HG03469 (cell line): ENCODE data around the gene KRTAP10-6.
"Not testable (repeated sequence)": the region's sequence is repeated elsewhere in the genome, so short reads cannot be mapped to it uniquely, and the experiment has no call there.

Experiments
- ATAC-seq: cut with Tn5 transposase; IDR thresholded peaks from one replicate; pipeline ENCODE4 v1.9.1; 2021; ENCODE audit warnings: mild to moderate bottlenecking, moderate library complexity, moderate number of reproducible peaks; ENCODE audit not compliant: unreplicated experiment

The KRTAP10-6 gene

GRCh38 chr21:44618504-44618903, 26.2 kb upstream of the KRTAP10-6 start:
- ATAC-seq: no peak

DNA sequence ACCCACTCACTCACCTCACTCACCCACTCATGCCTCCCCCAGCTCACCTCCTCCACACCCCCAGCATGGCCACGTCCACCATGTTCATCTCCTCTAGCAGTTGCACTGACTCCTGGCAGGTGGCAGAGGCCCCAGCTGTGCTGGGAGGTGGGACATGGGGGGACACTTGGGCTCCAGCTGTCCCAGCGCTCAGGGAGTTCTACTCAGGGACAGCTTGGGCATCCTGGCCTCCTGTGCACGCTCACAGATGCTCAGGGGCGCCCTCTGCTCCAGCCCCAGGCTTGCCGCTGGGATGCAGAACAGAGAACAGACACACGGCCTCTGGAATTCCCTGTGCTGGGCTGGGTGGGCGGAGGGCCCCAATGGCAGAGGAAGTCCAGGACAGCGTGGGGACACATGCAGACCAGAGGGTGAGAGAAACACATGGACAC, 24.8 kb upstream of the KRTAP10-6 start:
- no peak for ATAC-seq

DNA sequence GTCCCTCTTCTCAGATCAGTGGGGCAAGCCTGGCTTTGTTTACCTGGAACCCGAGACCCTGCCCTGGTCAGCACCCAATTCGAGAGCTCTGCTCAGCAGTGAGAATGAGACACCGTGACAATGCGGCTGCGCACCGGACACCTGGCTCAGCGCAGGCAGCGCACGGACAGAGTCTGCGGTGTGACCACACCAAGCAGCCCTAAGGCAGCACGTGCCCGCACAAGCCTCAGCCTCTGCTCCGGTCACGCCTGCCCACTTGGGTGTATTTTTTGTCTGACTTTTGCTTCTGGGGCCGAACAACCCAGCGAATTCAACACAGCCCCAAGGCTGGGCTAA, 24.3 kb upstream of the KRTAP10-6 start:
- ATAC-seq: no peak

GRCh38 chr21:44615911-44616590, 23.7 kb upstream of the KRTAP10-6 start:
- no peak for ATAC-seq

DNA sequence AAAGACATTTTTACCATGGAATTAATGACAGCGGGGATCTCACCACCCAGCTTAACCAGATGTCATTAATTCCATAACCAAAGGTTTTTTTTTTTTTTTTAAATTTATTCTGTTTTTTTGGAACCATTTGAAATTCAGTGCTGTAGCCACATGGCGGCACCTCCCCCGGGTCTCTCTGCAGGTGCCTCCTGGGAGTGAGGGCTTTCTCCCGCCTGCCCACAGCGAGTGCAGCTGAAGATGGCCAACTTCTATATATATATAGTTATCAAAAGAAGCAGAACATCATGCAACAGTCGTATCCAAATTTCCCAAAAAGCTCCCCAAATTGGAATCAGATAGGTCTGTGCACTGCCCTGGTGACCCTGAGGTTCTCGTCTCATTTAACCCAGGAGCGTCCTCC, 23.2 kb upstream of the KRTAP10-6 start:
- ATAC-seq: no peak

- ATAC-seq: no peak
Measured at GRCh38 chr21:44614961-44615391, 22.7 kb upstream of the KRTAP10-6 start.

DNA sequence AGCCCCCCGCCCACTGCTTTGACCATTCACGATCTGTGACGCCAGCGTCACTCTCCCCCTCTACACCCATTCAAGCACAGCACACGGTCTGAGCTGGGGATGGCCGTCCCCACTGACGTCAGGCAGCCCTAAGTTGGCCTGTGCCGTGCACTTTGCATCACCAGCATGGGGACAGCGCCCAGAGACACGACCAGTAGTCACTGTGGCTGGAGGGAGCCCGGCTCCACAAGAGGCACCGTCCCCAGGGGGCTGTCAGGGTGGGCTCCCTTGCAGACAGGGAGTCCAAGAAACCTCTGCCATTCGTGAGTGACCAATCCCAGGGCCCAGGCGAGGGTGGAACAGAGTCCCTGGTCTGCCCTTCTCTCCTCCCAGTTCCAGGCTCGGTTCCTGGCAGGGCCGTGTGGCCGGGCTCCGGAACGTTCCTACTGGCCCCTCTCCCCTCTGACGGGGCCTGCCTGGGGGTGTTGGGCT, 21.9 kb upstream of the KRTAP10-6 start:
- no peak for ATAC-seq

DNA sequence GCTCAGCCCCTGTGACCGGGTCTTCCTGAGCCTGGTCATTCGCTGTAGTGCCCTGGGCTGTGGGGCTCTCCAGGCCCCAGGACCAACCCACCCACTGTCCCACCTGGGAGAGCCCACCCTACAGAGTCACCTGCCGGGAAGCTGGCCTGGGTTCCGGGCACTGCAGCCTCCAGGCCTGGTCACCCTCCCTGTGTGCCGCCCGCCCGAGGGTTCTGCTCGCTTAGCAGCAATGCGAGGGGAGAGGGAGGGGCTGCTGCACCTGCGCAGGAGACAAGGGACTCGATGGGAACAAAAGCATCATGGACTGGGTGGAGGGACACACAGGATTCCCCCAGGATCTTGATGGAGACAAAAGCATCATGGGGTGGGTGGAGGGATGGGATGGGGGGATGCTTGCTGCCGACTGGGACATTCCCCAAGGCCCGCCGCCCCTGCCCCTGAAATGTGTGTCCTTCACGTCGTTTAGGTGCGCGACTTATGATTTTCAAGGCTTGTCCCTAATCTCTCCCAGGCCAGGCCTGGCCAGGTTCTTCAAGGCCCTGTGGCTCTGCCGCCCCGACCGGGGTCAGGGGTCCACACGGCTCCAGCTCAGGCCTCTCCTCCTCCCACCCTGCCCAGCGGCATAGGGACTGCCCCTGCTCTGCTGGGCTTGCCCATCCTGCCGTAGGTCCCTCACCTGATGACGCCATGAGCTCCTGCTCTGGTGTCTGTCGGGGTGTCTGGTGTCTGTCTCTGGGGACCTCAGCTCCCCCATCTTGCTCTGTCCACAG, 21.3 kb upstream of the KRTAP10-6 start:
- ATAC-seq: no peak

- no peak for ATAC-seq
Measured at GRCh38 chr21:44612669-44613229, 20.4 kb upstream of the KRTAP10-6 start.

DNA sequence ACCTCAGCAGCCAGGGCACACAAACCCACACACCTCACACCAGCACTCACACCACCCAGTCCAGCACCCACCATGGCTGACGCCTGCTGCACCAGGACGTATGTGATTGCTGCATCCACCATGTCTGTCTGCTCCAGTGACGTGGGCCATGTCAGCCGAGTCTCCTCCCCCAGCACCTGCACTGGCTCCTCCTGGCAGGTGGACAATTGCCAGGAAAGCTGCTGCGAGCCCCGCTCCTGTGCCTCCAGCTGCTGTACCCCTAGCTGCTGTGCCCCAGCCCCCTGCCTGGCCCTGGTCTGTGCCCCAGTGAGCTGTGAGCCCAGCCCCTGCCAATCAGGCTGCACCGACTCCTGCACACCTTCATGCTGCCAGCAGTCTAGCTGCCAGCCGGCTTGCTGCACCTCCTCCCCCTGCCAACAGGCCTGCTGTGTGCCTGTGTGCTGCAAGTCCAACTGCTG, 19.8 kb upstream of the KRTAP10-6 start, which contains the start of gene KRTAP10-8:
Gene KRTAP10-8 (plus strand): TSS at position 51 of the 458 bp plus-strand sequence. CDS start 22 bp downstream, at position 73.
- no peak for ATAC-seq

DNA sequence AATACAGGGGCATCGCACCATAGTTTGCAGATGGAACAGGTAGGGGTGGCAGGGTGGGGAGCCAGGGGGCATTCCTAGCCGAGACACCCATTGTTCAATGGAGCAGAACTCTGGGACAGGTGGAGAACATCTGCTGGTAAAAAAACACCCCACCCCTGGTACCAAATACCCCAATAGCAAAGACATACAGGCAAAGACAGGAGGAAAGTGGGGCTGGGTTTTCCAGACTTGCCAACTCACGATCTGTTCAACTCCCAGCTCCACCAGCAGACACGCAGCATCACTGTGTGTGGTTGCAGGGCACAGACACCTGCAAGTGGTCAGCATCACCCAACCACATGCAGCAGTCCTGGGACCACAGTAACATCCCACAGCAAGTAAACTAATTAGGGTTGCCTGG, 19.2 kb upstream of the KRTAP10-6 start:
- no peak for ATAC-seq

DNA sequence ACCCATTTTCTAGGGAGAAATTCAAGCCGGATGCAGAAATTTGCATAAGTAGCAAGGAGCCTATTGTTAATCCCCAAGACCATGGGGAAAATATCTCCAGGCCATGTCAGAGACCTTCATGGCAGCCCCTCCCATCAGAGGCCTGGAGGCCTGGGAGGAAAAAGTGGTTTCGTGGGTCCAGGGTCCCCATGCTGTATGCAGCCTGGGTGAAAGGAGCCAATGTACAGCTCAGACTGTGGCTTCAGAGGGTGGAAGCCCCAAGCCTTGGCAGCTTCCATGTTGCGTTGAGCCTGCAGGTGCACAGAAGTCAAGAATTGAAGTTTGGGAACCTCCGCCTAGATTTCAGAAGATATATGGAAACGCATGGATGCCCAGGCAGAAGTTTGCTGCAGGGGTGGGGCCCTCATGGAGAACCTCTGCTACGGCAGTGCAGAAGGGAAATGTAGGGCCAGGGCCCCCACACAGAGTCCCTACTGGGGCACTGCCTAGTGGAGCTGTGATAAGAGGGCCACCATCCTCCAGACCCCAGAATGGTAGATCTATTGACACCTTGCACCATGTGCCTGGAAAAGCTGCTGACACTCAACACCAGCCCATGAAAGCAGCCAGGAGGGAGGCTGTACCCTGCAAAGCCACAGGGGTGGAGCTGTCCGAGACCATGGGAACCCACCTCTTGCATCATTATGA, 18.0 kb upstream of the KRTAP10-6 start:
- not testable (repeated sequence) for ATAC-seq

GRCh38 chr21:44609193-44609592, 16.9 kb upstream of the KRTAP10-6 start:
- ATAC-seq: no peak

DNA sequence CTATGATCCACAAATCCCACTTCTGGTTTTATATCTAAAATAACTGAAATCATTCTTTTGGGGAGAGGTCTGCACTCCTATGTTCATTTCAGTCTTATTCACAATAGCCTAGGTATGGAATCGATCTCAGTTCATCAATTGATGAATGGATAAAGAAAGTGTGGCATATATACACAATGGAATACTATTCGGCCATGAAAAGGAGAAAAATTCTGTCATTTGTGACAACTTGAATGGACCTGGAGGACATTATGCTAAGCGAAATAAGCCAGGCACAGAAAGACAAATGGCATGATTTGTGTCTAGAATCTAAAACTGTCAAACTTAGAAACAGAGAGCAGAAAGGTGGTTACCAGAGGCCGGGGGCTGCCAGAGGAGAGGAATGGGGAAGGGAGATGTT, 14.2 kb upstream of the KRTAP10-6 start:
- ATAC-seq: no peak

DNA sequence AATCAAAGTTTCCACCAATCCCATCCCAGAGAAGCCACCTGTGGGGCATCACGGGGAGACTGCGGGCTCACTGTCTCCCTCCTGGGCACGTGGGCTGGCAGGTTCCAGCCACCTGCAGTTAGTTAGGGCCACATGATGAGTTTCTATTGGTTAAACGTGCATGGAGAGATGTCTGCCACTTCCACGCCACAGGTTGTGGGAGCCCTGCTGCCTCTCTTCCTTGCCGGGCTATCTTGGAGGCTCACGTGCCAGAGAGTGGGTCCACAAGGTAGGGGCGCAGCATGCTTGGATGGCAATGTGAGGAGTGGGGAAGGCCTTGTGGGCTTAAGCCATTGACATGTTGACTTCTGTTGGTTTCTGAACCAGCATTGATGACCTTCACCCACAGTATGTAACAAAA, 11.6 kb upstream of the KRTAP10-6 start:
- ATAC-seq: no peak

DNA sequence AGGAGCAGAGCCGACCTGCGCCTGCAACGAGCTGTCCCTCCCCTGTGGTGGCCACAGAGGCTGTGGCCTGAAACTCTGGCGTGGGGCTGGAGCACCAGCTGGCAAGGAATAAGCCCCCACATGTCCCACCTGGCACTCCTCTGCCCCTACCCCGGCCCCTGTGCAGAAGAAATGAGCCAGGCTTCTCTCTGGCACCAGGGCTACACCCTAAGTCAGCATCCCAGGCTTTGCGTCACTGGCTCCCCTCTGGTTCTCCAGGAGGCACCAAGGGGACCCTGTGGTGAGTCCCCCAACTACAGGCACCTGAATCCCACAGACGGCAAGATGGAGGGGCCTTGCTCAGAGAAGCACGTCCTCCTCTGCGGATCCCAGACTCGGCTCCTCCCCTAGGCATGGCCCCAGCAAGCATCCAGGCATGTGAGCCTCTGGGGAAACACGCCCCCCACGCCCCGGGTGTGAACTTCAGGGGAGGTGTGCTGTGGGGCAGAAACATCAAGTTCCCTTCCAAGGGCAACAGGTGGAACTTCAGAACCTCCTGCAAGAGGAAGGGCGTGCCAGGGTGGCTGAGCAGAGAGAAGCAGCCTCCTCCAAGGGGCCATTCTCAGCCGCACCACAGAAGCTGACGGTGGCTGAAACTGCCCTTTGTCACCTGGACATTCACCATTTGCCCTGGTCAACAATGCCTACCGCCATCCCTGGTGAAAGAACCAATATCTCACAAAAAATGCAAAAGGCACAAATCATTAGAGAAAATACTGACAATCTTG, 11.0 kb upstream of the KRTAP10-6 start:
- ATAC-seq: no peak

- no peak for ATAC-seq
Measured at GRCh38 chr21:44602463-44602850, 10.2 kb upstream of the KRTAP10-6 start.

DNA sequence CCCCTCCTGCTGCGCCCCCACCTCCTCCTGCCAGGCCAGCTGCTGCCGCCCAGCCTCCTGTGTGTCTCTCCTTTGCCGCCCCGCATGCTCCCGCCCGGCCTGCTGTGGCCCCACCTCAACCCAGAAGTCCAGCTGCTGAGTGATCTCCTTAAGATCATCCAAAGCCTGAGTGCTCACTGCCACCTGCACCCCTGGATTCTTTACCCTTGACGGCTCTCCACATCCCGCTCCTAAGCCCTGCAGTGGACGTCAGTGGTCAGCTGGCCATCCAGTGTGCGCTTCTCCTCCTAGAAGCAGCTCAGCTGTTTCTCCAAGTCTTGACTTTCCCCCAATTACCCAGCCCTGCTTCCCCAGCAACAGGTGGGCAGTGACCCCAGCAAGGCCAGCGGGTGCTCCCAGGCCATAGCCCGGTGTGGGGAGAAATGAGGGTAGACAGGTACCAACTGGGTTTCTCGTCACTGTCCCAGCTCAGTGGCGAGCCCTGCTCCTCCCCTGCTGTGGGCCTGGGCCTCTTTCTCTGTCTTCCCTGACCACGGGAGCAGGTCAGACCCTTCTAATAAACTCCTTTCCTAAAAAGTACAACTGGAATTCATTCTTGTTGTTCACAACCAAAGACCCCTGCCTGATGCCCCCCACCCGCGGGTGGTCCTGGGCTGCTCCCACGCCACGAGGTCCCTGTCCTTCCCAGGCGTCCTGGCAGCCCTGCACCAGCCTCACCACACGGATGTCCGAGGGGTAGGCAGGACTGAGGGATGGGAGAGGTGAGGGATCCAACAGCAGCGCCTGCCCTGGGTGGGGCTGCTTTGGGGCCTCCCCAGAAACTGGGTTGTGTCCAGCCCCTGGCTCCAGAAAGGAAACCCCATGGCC, 9.5 kb upstream of the KRTAP10-6 start:
- ATAC-seq: no peak

GRCh38 chr21:44601091-44601490, 8.8 kb upstream of the KRTAP10-6 start:
- not testable (repeated sequence) for ATAC-seq
